HepG2 (cell line): ENCODE measurements around the gene PEX14. TPM values are rescaled to one million over a fixed set of nuclear protein-coding genes. Genes with fewer than 3 reads are reported as not detected.

Source experiments
- MEIS1 ChIP-seq: sonication (generic); formaldehyde crosslinking; IDR thresholded peaks from 2 replicates; pipeline ENCODE4 v1.9.0; 2021; ENCODE audit warnings: mild to moderate bottlenecking, missing genetic modification reagents, moderate library complexity, borderline replicate concordance
- MTA1 ChIP-seq: sonication (generic); formaldehyde crosslinking; IDR thresholded peaks from 2 replicates; pipeline ENCODE4 v1.4.0; 2020; ENCODE audit warnings: missing genetic modification reagents, mild to moderate bottlenecking, borderline replicate concordance
- RARA ChIP-seq: IDR thresholded peaks from 2 replicates; pipeline ENCODE4 v1.6.1; 2016; ENCODE audit warnings: missing genetic modification reagents, missing compliant biosample characterization
- ZFP62 ChIP-seq: sonication (generic); formaldehyde crosslinking; IDR thresholded peaks from 2 replicates; pipeline ENCODE4 v1.4.0; 2020; ENCODE audit warnings: missing genetic modification reagents
- ZNF747 ChIP-seq: sonication (generic); formaldehyde crosslinking; IDR thresholded peaks from 2 replicates; pipeline ENCODE4 v1.8.1; 2023; ENCODE audit warnings: missing genetic modification reagents, mild to moderate bottlenecking, borderline replicate concordance
- ZNF777 ChIP-seq: sonication (generic); formaldehyde crosslinking; IDR thresholded peaks from 2 replicates; pipeline ENCODE4 v1.4.0; 2020; ENCODE audit warnings: missing genetic modification reagents
- polyA plus RNA-seq, 8 experiments: library from polyadenylated mRNA; depleted of rRNA in 3 of 8; stranded (reverse) in 7 of 8; unstranded in 1 of 8; fragments of >200 nt; fragmentation: Illumina TruSeq in 4 of 8; extraction: Trizol in 4 of 8; gene quantifications; 2 replicates each; pipeline versions ENCODE4 v1.2.1 to v1.2.3, GENCODE V29; 2011 to 2016; ENCODE audit warnings: low read depth in 4 of 8, missing spikeins in 1 of 8, mixed read lengths in 1 of 8; ENCODE audit not compliant: insufficient read depth in 1 of 8
- total RNA-seq, 5 experiments: library from RNA; depleted of rRNA; stranded (reverse); fragments of >200 nt; fragmentation: Illumina TruSeq; extraction: Trizol; gene quantifications; 2 replicates each; pipeline ENCODE4 v1.2.3, GENCODE V29; 2016; ENCODE audit warnings: low read depth in 1 of 5
- TF ChIP-seq, protein P1 (sequence below): sonication (generic); formaldehyde crosslinking; IDR thresholded peaks from 2 replicates; pipeline ENCODE4 v1.4.0; 2020; ENCODE audit warnings: missing genetic modification reagents, borderline replicate concordance
- TF ChIP-seq, protein P2 (sequence below), 2 experiments: fragments of 450-650 bp in 1 of 2; sonication (generic) in 1 of 2; formaldehyde crosslinking; IDR thresholded peaks; 2 replicates each; pipeline versions ENCODE4 v1.5.0 to v1.8.0; 2020 to 2022; ENCODE audit warnings: mild to moderate bottlenecking in 1 of 2, missing genetic modification reagents in 1 of 2
- TF ChIP-seq, protein P3 (sequence below): sonication (generic); formaldehyde crosslinking; IDR thresholded peaks from one replicate; pipeline ENCODE4 v1.5.1; 2020; ENCODE audit warnings: mild to moderate bottlenecking, missing genetic modification reagents; ENCODE audit errors: not compliant biosample characterization

Gene PEX14
- total and polyA plus RNA-seq, 2 of the 13 experiments (the other 11 are each of a cell fraction or from before 2014, with no cell fraction given) = 6.5 to 9.9 TPM

DNA sequence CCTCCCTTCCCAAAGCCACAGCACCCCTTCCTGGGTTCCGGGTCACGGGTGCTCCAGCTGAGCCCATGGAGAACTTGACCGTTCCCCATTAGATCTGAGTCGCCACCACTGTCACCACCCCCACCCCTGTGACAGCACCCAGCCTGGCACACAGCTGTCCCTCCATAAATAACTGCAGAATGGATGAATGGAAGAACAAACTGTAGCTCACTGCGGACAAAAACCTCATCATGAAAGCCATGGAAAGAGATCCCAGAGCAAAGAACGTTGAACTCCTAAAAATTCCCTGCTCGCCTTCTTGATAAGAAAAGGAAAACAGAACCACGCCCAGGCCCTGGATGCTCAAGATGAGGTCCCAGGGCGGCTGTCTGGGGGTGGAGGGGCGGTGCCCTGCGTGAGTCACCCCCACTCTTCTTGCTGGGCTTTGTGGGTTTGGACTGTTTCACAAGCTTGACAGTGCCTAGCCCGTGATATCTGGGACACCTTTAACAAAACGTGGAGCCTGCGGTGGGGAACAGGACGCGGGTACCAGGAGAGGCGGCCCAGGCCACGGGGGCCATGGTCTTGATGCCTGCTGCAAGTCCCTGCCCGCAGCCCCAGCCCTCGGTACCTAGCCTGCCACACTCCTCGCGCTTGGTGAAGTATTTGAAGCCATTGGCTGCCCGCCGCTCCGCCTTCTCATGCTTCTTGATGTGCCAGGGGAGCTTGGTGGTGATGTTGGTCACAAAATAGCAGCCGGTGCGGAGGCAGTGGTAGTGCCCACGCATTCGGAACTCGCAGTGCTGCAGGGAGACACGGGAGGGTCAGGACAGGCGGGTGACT, 169.8 kb downstream of the PEX14 start (continued):
- TF ChIP-seq, protein P1, sequence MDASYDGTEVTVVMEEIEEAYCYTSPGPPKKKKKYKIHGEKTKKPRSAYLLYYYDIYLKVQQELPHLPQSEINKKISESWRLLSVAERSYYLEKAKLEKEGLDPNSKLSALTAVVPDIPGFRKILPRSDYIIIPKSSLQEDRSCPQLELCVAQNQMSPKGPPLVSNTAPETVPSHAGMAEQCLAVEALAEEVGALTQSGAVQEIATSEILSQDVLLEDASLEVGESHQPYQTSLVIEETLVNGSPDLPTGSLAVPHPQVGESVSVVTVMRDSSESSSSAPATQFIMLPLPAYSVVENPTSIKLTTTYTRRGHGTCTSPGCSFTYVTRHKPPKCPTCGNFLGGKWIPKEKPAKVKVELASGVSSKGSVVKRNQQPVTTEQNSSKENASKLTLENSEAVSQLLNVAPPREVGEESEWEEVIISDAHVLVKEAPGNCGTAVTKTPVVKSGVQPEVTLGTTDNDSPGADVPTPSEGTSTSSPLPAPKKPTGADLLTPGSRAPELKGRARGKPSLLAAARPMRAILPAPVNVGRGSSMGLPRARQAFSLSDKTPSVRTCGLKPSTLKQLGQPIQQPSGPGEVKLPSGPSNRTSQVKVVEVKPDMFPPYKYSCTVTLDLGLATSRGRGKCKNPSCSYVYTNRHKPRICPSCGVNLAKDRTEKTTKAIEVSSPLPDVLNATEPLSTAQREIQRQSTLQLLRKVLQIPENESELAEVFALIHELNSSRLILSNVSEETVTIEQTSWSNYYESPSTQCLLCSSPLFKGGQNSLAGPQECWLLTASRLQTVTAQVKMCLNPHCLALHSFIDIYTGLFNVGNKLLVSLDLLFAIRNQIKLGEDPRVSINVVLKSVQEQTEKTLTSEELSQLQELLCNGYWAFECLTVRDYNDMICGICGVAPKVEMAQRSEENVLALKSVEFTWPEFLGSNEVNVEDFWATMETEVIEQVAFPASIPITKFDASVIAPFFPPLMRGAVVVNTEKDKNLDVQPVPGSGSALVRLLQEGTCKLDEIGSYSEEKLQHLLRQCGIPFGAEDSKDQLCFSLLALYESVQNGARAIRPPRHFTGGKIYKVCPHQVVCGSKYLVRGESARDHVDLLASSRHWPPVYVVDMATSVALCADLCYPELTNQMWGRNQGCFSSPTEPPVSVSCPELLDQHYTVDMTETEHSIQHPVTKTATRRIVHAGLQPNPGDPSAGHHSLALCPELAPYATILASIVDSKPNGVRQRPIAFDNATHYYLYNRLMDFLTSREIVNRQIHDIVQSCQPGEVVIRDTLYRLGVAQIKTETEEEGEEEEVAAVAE (CRISPR knock-in tag) = no peak
- TF ChIP-seq ZFP62 (no peak), MEIS1 (no peak), ZNF777 (CRISPR knock-in tag) (no peak), MTA1 (no peak), RARA (CRISPR knock-in tag) (no peak), ZNF747 (CRISPR knock-in tag) (no peak)
- TF ChIP-seq, protein P2, sequence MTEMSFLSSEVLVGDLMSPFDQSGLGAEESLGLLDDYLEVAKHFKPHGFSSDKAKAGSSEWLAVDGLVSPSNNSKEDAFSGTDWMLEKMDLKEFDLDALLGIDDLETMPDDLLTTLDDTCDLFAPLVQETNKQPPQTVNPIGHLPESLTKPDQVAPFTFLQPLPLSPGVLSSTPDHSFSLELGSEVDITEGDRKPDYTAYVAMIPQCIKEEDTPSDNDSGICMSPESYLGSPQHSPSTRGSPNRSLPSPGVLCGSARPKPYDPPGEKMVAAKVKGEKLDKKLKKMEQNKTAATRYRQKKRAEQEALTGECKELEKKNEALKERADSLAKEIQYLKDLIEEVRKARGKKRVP (CRISPR knock-in tag; IDR thresholded peaks at IDR 0.05) = no peak
- TF ChIP-seq, protein P3, sequence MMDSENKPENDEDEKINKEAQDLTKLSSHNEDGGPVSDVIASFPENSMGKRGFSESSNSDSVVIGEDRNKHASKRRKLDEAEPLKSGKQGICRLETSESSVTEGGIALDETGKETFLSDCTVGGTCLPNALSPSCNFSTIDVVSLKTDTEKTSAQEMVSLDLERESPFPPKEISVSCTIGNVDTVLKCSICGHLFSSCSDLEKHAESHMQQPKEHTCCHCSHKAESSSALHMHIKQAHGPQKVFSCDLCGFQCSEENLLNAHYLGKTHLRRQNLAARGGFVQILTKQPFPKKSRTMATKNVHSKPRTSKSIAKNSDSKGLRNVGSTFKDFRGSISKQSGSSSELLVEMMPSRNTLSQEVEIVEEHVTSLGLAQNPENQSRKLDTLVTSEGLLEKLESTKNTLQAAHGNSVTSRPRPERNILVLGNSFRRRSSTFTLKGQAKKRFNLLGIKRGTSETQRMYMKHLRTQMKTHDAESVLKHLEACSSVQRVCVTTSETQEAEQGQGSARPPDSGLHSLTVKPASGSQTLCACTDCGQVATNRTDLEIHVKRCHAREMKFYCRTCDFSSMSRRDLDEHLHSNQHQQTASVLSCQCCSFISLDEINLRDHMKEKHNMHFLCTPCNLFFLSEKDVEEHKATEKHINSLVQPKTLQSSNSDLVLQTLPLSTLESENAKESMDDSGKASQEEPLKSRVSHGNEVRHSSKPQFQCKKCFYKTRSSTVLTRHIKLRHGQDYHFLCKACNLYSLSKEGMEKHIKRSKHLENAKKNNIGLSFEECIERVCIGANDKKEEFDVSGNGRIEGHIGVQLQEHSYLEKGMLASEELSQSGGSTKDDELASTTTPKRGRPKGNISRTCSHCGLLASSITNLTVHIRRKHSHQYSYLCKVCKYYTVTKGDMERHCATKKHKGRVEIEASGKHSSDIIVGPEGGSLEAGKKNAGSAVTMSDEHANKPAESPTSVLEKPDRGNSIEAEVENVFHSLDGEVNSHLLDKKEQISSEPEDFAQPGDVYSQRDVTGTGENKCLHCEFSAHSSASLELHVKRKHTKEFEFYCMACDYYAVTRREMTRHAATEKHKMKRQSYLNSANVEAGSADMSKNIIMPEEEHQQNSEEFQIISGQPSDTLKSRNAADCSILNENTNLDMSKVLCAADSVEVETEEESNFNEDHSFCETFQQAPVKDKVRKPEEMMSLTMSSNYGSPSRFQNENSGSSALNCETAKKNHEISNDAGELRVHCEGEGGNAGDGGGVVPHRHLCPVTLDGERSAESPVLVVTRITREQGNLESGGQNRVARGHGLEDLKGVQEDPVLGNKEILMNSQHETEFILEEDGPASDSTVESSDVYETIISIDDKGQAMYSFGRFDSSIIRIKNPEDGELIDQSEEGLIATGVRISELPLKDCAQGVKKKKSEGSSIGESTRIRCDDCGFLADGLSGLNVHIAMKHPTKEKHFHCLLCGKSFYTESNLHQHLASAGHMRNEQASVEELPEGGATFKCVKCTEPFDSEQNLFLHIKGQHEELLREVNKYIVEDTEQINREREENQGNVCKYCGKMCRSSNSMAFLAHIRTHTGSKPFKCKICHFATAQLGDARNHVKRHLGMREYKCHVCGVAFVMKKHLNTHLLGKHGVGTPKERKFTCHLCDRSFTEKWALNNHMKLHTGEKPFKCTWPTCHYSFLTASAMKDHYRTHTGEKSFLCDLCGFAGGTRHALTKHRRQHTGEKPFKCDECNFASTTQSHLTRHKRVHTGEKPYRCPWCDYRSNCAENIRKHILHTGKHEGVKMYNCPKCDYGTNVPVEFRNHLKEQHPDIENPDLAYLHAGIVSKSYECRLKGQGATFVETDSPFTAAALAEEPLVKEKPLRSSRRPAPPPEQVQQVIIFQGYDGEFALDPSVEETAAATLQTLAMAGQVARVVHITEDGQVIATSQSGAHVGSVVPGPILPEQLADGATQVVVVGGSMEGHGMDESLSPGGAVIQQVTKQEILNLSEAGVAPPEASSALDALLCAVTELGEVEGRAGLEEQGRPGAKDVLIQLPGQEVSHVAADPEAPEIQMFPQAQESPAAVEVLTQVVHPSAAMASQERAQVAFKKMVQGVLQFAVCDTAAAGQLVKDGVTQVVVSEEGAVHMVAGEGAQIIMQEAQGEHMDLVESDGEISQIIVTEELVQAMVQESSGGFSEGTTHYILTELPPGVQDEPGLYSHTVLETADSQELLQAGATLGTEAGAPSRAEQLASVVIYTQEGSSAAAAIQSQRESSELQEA (CRISPR knock-in tag) = no peak
